Natural killer cell (primary cell): Measurements from ENCODE around the gene TUBD1. TPM values are rescaled to one million over a fixed set of nuclear protein-coding genes. Genes with fewer than 3 reads are reported as not detected.
A peak's percentile ranks its signal among the peaks of the same experiment; 100 is the strongest.

ENCODE experiments used
- ATAC-seq, 3 donors: fragments of 150-1000 bp in 2 of 3; fragments of 200-7000 bp in 1 of 3; cut with Tn5 transposase; 1 replicate in 1 of 3; 2 replicates in 2 of 3; pipeline ENCODE4 v1.10.0; 2021; ENCODE audit warnings: mild to moderate bottlenecking in 2 of 3, moderate library complexity in 2 of 3
- DNase-seq, 2 donors: peaks; one replicate each; pipeline versions ENCODE4 v3.0.0 to v3.0.0-alpha.2; 2013 to 2021; ENCODE audit warnings: mixed read lengths in 1 of 2
- H3K27ac ChIP-seq: one replicate; pipeline ENCODE4 v1.5.1; 2013; ENCODE audit warnings: mild to moderate bottlenecking, low read length
- H3K27me3 ChIP-seq: one replicate; pipeline ENCODE4 v1.6.1; 2013; ENCODE audit warnings: low read length; ENCODE audit not compliant: control insufficient read depth, insufficient read depth
- H3K36me3 ChIP-seq: one replicate; pipeline ENCODE4 v1.6.1; 2013; ENCODE audit warnings: low read length; ENCODE audit not compliant: control insufficient read depth, insufficient read depth
- H3K4me1 ChIP-seq: one replicate; pipeline ENCODE4 v1.6.1; 2013; ENCODE audit warnings: low read length; ENCODE audit not compliant: control insufficient read depth, insufficient read depth
- H3K4me3 ChIP-seq: one replicate; pipeline ENCODE4 v1.5.1; 2013; ENCODE audit warnings: low read length
- H3K9me3 ChIP-seq: one replicate; pipeline ENCODE4 v1.6.1; 2013; ENCODE audit warnings: low read length; ENCODE audit not compliant: control insufficient read depth, insufficient read depth
- H3K27ac Mint-ChIP-seq, 2 donors: one replicate each; pipeline ENCODE4 v1.8.0; 2022; ENCODE audit warnings: mild to moderate bottlenecking in 2 of 2, mixed read lengths in 2 of 2, moderate library complexity in 1 of 2
- H3K27me3 Mint-ChIP-seq, 2 donors: one replicate each; pipeline ENCODE4 v1.8.0; 2022; ENCODE audit warnings: low read depth in 2 of 2, mixed read lengths in 2 of 2
- H3K36me3 Mint-ChIP-seq: one replicate; pipeline ENCODE4 v1.8.0; 2022; ENCODE audit warnings: mixed read lengths
- H3K4me1 Mint-ChIP-seq, 2 donors: one replicate each; pipeline ENCODE4 v1.8.0; 2022; ENCODE audit warnings: mixed read lengths in 2 of 2
- H3K4me3 Mint-ChIP-seq: one replicate; pipeline ENCODE4 v1.8.0; 2022; ENCODE audit warnings: mild to moderate bottlenecking, moderate library complexity, mixed read lengths
- H3K9me3 Mint-ChIP-seq, 2 donors: one replicate each; pipeline ENCODE4 v1.8.0; 2022; ENCODE audit warnings: mixed read lengths in 2 of 2
- WGBS: methylation state at CpG from one replicate; pipeline ENCODE4 v1.1.7; 2013; ENCODE audit warnings: missing lambda C conversion rate; ENCODE audit not compliant: insufficient coverage; 5-methylcytosine and 5-hydroxymethylcytosine counted together
- intact Hi-C: fragments of 100-400 bp; cut with micrococcal nuclease; formaldehyde crosslinking; loops from one replicate; pipeline ENCODE4 v1.14.2; 2022
- total RNA-seq, 4 donors: library from RNA; stranded (reverse); fragments of 120-200 nt in 1 of 4; gene quantifications; one replicate each; pipeline versions ENCODE4 v1.2.3 to v1.2.4, GENCODE V29; 2013 to 2022
- TF ChIP-seq, protein P1 (sequence below): fragments of 200-600 bp; IDR thresholded peaks from one replicate; pipeline ENCODE4 v1.8.0; 2022; ENCODE audit warnings: antibody characterized with exemption

Gene TUBD1
- total RNA-seq, 3 donors from 2014 or later (not counting 1 experiment from before 2014, with no cell fraction given) = 8.4 to 9.0 (median 8.4) TPM

GRCh38 chr17:59827721-59828477 is 64.8 kb downstream of the TUBD1 start:
- Histone ChIP-seq H3K4me1 (peaks cover 21% of the 10 kb centered on the region), H3K9me3 (no peaks in the 10 kb centered on the region), H3K27ac (peak overlapping the region; percentile 71), H3K4me3 (no peak overlapping the region), H3K36me3 (peaks cover 3% of the 10 kb centered on the region), H3K27me3 (no peaks in the 10 kb centered on the region)
- no peaks in the 10 kb centered on the region for H3K27me3 Mint-ChIP-seq
- no peaks in the 10 kb centered on the region for H3K36me3 Mint-ChIP-seq
- DNase-seq = peak in 1 of 2 donors; percentile 51
- peaks cover 41 to 44% of the 10 kb centered on the region in 2 donors for H3K4me1 Mint-ChIP-seq
- H3K27ac Mint-ChIP-seq = peak overlapping the region; percentile 91 to 97
- no peaks in the 10 kb centered on the region for H3K9me3 Mint-ChIP-seq
- no peak for ATAC-seq
- H3K4me3 Mint-ChIP-seq = no peak overlapping the region
- intact Hi-C loops = no loop called here
- TF ChIP-seq, protein P1, sequence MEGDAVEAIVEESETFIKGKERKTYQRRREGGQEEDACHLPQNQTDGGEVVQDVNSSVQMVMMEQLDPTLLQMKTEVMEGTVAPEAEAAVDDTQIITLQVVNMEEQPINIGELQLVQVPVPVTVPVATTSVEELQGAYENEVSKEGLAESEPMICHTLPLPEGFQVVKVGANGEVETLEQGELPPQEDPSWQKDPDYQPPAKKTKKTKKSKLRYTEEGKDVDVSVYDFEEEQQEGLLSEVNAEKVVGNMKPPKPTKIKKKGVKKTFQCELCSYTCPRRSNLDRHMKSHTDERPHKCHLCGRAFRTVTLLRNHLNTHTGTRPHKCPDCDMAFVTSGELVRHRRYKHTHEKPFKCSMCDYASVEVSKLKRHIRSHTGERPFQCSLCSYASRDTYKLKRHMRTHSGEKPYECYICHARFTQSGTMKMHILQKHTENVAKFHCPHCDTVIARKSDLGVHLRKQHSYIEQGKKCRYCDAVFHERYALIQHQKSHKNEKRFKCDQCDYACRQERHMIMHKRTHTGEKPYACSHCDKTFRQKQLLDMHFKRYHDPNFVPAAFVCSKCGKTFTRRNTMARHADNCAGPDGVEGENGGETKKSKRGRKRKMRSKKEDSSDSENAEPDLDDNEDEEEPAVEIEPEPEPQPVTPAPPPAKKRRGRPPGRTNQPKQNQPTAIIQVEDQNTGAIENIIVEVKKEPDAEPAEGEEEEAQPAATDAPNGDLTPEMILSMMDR = no peak
- 68% methylated on average over 5 of the region's 5 CpGs for WGBS

- Histone ChIP-seq H3K4me1 (peaks cover 21% of the 10 kb centered on the region), H3K4me3 (no peak overlapping the region), H3K27ac (no peak overlapping the region), H3K27me3 (no peaks in the 10 kb centered on the region), H3K36me3 (peaks cover 3% of the 10 kb centered on the region), H3K9me3 (no peaks in the 10 kb centered on the region)
- 79% methylated on average over 4 of the region's 4 CpGs for WGBS
- H3K27ac Mint-ChIP-seq = peak overlapping the region; percentile 26 to 74
- no peak overlapping the region for H3K4me3 Mint-ChIP-seq
- intact Hi-C loops = no loop called here
- H3K27me3 Mint-ChIP-seq = no peaks in the 10 kb centered on the region
- H3K4me1 Mint-ChIP-seq = peaks cover 41 to 44% of the 10 kb centered on the region in 2 donors
- no peaks in the 10 kb centered on the region for H3K9me3 Mint-ChIP-seq
- DNase-seq = no peak
- TF ChIP-seq, protein P1 = no peak
- ATAC-seq = no peak
- H3K36me3 Mint-ChIP-seq = no peaks in the 10 kb centered on the region
Measured at GRCh38 chr17:59826706-59827453, 65.9 kb downstream of the TUBD1 start.

DNA sequence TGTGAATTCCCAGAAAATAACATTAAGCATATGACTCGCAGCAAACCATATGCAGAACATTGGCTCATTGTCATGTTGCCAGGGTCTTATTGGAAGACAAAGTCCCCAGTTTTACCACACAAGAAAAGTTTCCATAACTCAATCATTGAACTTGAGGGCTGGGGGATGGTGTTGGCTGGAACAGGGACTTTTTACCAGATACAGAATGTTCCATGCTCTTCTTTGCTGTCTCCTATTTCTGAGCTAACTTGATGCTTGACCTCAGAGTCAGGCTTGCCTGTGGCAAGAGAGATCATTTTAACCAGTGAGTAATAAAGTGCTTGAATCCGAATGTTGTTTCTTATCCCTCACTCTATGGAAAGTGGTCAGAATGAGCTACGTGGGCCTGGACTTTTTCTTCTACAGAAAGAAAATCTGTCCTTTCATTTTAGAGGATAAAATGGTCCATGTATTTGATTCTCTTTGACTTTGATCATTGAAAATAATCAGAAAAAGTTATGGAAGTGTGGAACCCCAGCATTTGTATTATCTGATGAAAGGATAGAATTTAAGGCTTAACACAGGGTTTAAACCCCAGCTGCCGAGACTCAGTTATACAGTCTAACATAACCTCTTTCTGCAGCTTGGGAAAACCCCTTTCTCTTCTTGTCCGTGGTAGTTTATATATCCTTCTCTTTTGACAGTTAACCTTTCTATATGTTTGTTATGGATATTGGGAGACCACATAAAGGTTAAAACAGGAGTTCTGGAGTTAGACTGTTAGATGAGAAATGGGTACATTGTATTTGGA is 67.0 kb downstream of the TUBD1 start:
- no peak overlapping the region for H3K27ac ChIP-seq
- Mint-ChIP-seq H3K9me3 (no peaks in the 10 kb centered on the region), H3K27ac (peak overlapping the region; percentile 26 to 74), H3K27me3 (no peaks in the 10 kb centered on the region), H3K4me3 (no peak overlapping the region), H3K4me1 (peaks cover 36 to 39% of the 10 kb centered on the region in 2 donors), H3K36me3 (no peaks in the 10 kb centered on the region)
- H3K36me3 ChIP-seq = peaks cover 3% of the 10 kb centered on the region
- 100% methylated on average over 1 of the region's 5 CpGs for WGBS
- H3K4me1 ChIP-seq = peaks cover 19% of the 10 kb centered on the region
- DNase-seq = peak in 1 of 2 donors; percentile 52
- TF ChIP-seq, protein P1 = no peak
- H3K4me3 ChIP-seq = no peak overlapping the region
- intact Hi-C loops = no loop called here
- no peaks in the 10 kb centered on the region for H3K9me3 ChIP-seq
- H3K27me3 ChIP-seq = no peaks in the 10 kb centered on the region
- no peak for ATAC-seq
